HG03575 (cell line): Measurements from ENCODE around the gene NEB.
"Not testable (repeated sequence)": the region's sequence is repeated elsewhere in the genome, so short reads cannot be mapped to it uniquely, and the experiment has no call there.

Source experiments
- ATAC-seq: cut with Tn5 transposase; IDR thresholded peaks from one replicate; pipeline ENCODE4 v1.9.1; 2021; ENCODE audit not compliant: unreplicated experiment, insufficient number of reproducible peaks, low FRiP score; ENCODE audit errors: extremely low read depth

Gene NEB

DNA sequence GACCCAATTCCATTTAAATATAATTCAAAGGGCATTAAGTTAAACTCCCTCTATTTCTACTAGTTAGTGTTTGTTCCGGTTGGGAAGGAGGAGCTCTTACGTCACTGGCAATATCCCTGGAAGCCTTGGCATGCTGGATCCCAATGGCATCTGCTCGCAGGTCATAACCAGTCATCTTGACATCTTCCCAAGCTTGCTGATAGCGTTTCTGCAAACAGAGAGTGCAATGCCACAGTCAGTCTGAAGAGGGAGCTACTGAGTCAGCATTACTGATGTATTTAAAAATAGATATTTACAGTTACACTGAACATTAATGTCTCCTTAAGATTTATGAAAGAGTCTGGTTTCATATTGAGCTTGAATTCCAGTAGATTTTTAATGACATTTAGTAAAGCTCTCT, 153.6 kb downstream of the NEB start:
- not testable (repeated sequence) for ATAC-seq

DNA sequence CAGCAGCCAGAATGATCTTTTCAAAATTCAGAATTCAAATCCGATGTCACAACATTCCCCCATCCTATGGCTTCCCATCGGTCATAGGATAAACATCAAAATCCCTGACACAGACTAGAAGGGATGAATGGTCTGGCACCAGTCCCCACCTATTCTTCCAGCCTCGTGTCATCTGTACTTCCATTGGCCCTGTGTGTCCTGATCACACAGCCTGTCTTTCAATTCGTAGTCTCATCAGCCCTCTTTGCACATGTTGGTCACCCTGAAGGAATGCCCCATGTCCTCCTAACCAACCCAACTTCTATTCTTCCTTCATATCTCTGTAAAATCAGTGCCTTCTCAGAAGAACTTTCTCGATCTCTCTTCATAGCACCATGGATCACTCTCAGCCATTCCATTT, 157.2 kb downstream of the NEB start:
- ATAC-seq = no peak

DNA sequence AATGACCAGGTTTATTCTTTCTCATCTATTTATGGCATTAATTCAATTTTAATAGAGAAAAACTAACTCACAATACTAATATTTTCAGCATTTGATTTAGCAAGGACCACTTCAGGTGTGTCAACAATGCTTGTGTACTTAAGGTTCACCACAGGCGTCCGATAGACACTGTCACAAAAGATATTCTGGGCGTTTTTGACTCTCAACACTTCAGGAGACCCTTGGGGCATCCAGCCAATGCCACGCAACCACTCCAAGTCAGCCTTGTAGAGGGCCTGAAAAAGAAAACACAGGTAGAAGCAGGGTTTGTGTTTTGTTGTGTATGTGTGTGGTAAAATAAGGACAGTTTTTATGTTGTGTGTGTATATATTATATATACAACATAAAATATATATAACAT, 158.2 kb downstream of the NEB start:
- ATAC-seq = no peak

DNA sequence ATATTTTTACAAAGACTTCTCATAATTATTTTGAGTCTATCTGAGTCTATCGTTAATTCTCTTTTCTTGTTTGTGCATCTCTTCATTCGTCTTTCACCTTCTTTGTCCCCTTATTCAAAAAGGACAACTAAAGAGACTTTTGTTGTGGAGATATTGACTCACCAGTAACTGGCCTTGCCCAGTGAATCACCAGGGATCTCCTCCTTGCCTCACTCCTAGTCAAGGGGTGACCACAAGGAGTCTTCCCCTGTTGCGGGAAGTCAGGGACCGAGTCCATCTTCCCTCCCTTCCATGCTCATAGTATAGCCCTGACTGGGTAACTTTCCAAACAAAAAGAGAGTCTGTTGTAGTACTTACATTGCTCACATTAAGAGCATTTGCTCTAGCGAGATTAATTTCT, 158.9 kb downstream of the NEB start:
- ATAC-seq = no peak

DNA sequence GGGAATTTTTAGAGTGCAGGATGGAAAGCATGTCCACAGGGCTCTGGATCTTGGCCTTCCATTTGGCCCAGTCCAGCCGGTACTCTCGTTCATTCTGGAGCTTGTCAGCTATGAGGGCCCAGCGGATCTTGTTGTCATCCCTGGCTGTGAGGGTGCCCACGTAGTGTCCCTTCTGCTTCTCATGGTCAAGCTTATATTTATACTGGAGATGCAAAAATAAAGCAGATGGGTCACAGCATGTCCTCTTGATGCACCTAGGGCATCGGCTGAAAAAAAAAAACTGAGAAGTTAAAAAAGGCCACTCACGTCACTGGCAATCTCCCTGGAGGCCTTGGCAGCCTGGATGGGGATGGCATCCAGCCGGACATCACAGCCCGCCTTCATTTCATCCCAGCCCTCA, 164.1 kb downstream of the NEB start:
- ATAC-seq = no peak

DNA sequence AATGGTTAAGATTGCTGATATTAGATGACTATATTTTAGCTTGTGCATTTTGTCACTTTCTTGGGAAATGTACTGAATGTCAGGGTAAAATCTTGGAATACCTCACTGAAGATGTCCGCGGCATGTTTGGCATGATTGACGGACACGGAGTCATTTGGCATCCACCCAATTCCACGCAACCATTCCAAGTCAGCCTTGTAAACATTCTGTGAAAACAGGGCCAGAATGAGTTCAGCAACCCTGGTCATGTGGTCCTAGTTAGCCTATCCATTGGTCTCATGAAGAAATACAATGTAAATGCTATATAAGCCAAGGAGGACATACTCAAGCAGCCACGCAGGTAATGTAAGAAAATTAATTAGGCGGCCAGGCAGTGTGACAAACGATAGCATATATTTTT, 165.1 kb downstream of the NEB start:
- no peak for ATAC-seq

DNA sequence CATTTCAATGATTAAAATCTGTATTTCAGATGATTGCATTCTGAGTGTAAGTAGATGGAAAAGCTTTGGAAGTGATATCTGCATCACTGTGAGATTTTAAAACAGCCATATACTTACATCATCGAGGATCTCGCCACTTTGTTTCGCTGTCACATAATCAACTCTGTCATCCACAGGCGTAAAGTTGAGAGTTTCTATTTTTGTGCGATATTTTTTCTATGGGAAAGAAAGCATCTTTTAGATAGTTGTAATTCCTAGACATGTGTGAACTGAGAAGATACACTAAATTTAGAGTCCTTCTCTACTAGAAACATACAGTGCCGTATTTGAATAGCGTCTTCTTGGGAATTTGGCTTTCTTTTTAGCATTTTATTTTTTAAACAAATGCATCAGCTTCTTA, 165.8 kb downstream of the NEB start:
- no peak for ATAC-seq

DNA sequence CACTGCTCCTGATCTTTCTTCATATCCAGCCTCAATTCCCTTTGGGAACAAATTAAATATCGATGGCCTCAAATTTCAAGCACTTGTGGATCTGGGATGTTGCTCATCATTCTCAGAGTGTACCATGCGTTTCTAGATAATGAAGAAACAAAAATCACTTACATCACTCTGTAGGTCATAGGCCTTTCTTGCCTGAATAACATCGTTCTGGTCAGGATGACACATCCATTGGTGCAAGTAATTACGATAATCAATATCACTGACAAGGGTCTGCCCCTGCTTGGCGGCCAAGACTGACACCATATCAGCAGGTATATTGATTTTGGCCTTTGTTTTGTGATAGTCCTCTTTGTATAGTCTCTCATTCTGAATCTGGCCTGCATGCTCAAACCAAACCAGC, 167.3 kb downstream of the NEB start:
- ATAC-seq = no peak

DNA sequence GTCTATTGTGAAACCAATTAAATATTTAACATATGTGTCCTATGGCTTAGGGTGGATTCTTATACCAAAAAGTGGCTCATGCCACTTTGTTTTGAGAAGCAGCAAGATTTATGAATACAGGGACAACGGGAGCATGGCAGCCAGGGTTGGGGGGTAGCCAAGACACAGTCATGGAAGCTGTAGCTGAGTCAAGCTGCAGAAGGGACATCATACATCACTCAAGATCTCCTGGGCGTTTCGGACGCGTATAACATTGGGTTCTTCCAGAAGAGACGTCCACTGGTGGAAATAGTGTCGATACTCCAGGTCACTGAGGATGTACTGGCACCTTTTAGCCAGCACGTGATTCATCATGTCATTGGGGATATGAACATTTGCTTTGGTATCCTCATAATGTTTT, 171.9 kb downstream of the NEB start:
- no peak for ATAC-seq

DNA sequence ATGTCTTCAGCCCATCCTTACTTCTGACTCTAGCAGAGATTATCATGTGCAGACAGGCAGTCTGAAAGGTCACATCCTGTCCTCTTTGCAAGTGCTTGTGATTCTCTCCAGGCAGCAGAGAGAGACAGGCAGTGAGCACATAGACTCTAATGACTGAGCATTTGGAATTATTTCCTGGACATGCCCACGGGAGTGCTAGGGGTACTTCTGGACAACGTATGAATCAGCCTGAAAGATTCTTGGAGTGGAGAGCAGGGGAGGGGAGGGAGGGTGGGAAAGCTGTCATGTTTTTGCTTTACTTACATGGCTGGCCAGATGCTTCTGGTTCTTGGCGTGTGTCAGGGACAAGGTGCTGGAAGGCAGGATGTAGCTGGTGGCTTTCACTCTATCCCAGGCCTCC, 174.0 kb downstream of the NEB start:
- no peak for ATAC-seq

DNA sequence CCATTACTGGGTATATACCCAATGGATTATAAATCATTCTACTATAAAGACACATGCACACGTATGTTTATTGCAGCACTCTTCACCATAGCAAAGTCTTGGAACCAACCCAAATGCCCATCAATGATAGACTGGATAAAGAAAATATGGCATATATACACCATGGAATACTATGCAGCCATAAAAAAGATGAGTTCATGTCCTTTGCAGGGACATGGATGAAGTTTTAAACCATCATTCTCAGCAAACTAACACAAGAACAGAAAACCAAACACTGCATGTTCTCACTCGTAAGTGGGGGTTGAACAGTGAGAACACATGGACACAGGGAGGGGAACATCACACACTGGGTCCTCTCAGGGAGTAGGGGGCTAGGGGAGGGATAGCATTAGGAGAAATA, 174.8 kb downstream of the NEB start:
- ATAC-seq = not testable (repeated sequence)

DNA sequence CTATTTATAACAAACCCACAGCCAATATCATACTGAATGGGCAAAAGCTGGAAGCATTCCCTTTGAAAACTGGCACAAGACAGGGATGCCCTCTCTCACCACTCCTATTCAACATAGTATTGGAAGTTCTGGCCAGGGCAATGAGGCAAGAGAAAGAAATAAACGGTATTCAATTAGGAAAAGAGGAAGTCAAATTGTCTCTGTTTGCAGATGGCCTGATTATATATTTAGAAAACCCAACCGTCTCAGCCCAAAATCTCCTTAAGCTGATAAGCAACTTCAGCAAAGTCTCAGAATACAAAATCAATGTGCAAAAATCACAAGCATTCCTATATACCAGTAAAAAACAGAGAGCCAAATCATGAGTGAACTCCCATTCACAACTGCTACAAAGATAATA, 176.4 kb downstream of the NEB start:
- ATAC-seq = not testable (repeated sequence)

DNA sequence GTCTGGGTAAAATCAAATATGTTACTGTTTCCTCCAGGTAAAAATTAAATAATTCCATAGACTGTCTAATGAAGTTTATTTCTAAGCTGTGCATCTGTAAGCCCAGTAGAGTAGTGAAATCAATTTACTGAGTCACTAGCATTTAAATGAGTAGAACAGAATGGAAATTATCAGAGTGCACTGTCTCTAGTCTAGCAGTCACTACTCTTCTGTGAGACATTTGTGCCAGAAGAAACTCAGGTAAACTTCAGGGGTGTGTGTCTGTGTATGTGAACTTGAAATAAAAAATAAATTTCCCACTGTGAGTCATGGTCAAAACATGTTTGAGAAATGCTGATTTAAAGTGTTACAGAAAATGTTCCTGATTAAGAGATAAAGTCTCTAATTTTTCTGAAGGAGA, 178.2 kb downstream of the NEB start:
- no peak for ATAC-seq

DNA sequence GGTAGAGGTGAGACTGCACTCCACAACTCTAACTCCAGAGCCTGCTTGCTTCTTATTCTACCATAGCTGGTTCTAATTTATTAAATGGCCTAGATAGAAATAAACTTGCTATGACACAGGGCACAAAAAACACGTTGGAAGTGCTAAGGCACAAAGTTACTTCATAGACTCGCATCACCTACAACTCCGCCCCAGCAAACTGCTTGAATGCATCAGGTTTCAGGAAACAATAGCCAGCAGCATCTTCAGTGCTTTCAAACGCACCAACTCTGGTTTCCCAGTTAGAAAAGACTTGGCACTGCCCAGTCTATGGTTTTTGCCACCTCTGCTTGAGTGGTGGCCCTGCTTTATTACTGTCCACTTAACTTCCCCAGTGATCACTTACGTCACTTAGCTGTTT, 182.0 kb downstream of the NEB start:
- ATAC-seq = no peak

DNA sequence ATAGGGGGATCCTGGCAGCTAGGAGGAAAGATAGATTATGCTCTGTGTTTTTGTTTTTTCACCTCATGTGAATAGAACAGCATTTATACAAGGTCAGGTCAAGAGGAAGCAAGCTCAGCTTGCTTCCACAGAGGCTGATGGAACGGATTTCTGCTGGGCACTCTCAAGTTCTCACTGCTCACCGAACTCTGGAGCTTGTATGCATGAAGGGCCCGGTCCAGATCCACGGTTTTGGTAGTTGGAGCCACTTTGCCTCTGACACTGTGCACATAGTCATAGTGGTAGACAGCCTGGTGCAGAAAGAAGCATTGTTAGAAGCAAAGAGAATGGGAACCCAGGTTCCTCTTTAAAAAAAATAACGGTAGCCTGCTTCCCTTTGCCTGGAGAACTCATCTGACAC, 182.7 kb downstream of the NEB start:
- no peak for ATAC-seq

DNA sequence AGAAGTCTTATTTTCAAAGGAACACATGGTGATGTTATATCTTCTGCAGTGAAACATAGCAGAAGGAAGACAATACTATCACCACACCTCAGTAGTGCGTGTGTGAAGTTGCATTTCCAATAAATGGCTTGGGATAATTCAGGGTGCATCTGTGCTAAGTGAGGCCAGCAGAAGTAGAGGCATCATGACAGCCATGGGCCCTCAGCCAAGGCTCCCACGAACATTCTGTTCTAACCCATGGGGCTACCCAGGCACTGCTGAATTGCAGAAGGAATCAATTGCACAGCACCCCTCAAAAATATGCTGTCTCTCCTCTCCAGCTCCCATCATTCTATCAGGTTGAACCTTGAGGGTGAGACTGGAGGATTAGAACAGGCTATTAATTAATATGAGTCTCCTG, 185.1 kb downstream of the NEB start:
- ATAC-seq = no peak

DNA sequence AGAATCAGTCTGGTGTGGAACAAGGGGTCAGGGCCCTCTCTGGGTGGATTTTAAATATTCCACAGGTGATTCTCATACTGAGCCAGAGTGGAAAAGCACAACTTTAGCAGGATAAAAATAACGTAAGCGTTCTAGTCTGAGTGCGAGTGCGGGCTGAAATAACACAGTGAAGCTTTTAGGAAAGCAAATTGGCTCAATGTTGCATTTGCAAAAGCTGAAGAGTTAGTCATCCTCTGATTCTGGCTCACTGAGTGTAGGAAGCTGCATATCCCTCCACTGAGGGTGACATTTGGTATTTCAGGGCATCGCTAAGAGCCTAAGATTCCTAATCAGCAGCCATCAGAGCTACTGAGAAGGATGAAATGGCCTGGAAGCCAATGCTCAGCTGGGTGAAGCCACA, 189.8 kb downstream of the NEB start:
- no peak for ATAC-seq

DNA sequence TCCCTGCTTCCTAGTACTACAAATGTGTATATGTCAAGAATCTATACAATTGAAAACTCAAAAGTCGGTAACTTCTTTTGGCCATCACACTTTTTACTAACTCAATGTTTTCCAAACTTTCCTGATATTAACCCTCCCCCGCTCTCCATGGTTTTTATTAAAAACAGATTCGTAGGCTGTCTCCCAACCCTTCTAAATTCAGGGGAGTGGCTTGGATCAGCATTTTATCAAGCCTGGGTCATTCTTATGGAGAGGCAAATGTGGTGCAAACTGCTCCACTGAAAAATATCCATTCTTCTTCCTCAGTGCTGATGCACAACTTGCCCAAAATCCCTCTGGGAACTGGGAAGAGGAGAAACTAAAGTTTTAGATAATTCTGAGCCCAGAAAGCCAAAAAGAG, 190.4 kb downstream of the NEB start:
- ATAC-seq = no peak

DNA sequence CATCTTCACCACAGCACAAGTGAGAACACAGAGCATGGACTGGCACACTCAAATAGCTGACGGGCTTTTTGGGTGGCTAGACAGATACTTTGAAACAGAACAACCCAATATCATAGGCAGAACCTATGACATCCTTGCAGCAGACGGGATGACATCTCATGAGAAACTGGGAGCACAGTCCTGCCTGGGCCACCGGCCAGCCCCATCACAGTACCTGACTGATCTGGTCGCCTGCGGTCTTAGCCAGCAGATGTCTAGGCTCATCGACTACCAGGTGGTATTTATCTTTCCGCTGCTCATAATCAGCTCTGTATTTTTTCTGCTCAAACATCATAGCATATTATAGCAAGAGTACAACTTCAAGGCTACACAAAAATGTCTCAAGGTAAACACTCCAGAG, 200.3 kb downstream of the NEB start:
- no peak for ATAC-seq

DNA sequence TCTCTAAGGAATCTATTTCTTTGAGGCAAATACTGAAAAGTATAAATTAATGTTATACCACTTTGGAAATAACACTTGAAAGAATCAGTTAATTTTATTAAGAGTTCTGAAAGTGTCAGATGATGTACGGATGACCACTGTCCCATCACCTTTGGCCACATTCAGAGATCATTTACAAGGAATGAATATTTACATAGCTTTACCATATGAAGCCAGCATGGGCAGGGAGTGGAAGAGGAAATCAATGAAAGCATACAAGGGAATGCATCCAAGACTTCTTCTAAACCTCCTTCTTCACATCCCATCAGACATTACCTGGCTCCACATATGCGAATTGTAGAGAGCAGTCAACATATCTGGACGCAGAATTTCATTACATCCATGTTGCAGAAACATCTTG, 201.1 kb downstream of the NEB start:
- ATAC-seq = no peak

DNA sequence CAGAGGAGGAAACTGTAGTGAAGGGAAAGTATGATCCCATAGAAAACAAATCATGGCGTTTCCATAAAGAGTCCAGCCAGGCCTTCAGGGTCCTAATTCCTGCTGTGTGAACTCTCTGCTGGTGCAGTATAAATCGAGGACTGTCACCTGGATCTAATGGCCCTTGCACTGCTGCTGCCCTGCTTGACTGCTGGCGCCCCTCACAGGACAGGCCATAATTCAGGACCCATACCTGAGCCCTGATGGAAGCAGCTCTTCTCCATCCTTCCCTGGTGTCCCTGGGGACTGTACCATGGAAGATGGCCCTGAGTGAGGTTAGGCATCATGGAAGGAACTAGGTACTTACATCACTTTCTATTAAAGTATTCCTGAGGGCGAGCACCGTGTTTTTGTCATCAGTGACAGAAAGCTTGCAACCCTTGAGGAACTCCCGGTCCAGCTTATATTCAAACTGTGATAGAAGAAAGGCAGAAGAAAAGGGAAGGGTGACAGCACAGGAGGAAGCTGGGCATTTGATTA, 207.6 kb downstream of the NEB start:
- ATAC-seq = no peak

DNA sequence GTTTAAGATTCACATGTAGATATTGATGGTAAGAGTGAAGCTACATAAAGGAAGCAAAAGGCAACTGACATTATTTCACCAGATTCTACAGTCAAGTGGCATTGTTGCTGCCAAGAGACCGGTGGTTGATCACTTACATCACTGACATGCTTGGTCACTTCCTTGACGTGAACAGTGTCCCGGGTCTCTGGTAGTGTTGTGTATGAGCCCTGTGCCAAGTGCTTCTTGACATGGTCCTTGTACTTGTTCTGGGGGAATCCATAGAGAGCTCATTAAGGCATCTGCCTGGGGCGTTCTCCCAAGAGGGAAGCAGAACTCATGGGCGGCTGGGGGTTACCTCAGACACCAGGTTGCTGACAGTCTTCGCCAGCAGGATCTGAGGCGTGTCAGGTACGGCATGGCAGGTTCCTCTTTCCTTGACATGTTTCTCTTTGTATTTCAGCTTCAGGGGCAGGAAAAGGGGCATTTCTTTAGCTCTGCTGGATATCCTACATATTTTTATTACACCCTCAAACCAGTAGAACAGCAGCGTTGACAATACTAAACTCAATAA, 208.4 kb downstream of the NEB start:
- ATAC-seq = no peak
